Heart left ventricle (tissue), 13 donors: Measurements from ENCODE around the gene ARRB1.

ENCODE experiments used
- CTCF ChIP-seq, 12 donors: fragments of 200-600 bp; sonication (generic) in 4 of 12; IDR thresholded peaks; one replicate each; pipeline versions ENCODE4 v1.5.0 to v1.8.0; 2018 to 2022; ENCODE audit warnings: antibody characterized with exemption in 12 of 12, mild to moderate bottlenecking in 5 of 12
- POLR2A ChIP-seq, 2 donors: fragments of 450-650 bp; IDR thresholded peaks; one replicate each; pipeline ENCODE4 v1.6.1; 2017; ENCODE audit warnings: antibody characterized with exemption in 2 of 2, mild to moderate bottlenecking in 2 of 2, moderate library complexity in 2 of 2
- donor health status: ischemic (EF 13 %, LVEDD 7.1; RV severe dilation, severe dysfunction).
- donor health status: DM: no; HTN: yes; CAD: no.
- donor health status: DM: no; HTN: no; CAD: no.
- donor health status: ischemic (EF 25% LVEDD 6.9; RV normal size, moderate dysfunction).
- donor health status: ischemic (EF 25% LVEDD 5.7; RV mildly dilated, moderate dysfunction).
- donor health status: ischemic (EF 35%, LVEDD 5.7; RV mildly dilated, moderate dysfunction).
- donor health status: nonischemic (EF 11% LVEDD 7.7; RV severe dilation, severe dysfunction).
- donor health status: DM: yes; HTN: yes; CAD: no.
- donor health status: PGD.
- donor health status: ischemic (EF 29% LVEDD 5.4; RV normal size, mild dysfunction).
- donor health status: nonischemic (EF 23%, LVEDD 6.1; RV moderate dilation, normal function).

GRCh38 chr11:75337195-75337654 is 14.2 kb downstream of the ARRB1 start:
- TF ChIP-seq CTCF (IDR thresholded peaks at IDR 0.05) (no peak), POLR2A (IDR thresholded peaks at IDR 0.05) (no peak)
